Gastrocnemius medialis (tissue), 4 donors: ENCODE measurements around the gene ARHGAP10. TPM values are rescaled to one million over a fixed set of nuclear protein-coding genes. Genes with fewer than 3 reads are reported as not detected.

Experiments
- ATAC-seq, 2 donors: fragments of 150-250 bp; one replicate each; pipeline ENCODE4 v1.9.1; 2016
- DNase-seq, 2 donors: peaks; one replicate each; pipeline ENCODE4 v3.0.0-alpha.2; 2019
- H3K27ac ChIP-seq, 4 donors: fragments of 200-600 bp; sonication (generic); 1 replicate in 1 of 4; 2 replicates in 3 of 4; pipeline ENCODE4 v1.5.1; 2016 to 2018; ENCODE audit warnings: mild to moderate bottlenecking in 2 of 4, moderate library complexity in 1 of 4
- H3K27me3 ChIP-seq, 3 donors: fragments of 200-600 bp; sonication (generic) in 2 of 3; 1 replicate in 1 of 3; 2 replicates in 2 of 3; pipeline versions ENCODE4 v1.5.1 to v1.6.0; 2016 to 2019; ENCODE audit warnings: mild to moderate bottlenecking in 1 of 3, moderate library complexity in 1 of 3
- H3K36me3 ChIP-seq, 2 donors: fragments of 200-600 bp; sonication (generic) in 1 of 2; one replicate each; pipeline ENCODE4 v1.5.1; 2017 to 2018
- H3K4me1 ChIP-seq, 2 donors: fragments of 200-600 bp; sonication (generic) in 1 of 2; one replicate each; pipeline ENCODE4 v1.5.1; 2016 to 2017; ENCODE audit warnings: mild to moderate bottlenecking in 2 of 2
- H3K4me3 ChIP-seq, 4 donors: fragments of 200-600 bp; sonication (generic) in 3 of 4; 1 replicate in 1 of 4; 2 replicates in 3 of 4; pipeline ENCODE4 v1.5.1; 2016 to 2019; ENCODE audit warnings: mild to moderate bottlenecking in 2 of 4
- H3K9me3 ChIP-seq, 3 donors: fragments of 200-600 bp; sonication (generic) in 2 of 3; 1 replicate in 1 of 3; 2 replicates in 2 of 3; pipeline ENCODE4 v1.5.1; 2016 to 2019
- CTCF ChIP-seq, 5 experiments: fragments of 450-650 bp in 3 of 5; fragments of 200-600 bp in 2 of 5; sonication (generic) in 2 of 5; IDR thresholded peaks in 4 of 5; conservative IDR thresholded peaks in 1 of 5; 1 replicate in 4 of 5; 2 replicates in 1 of 5; pipeline ENCODE4 v1.5.1; 2016 to 2019; ENCODE audit warnings: antibody characterized with exemption in 5 of 5, mild to moderate bottlenecking in 3 of 5, moderate library complexity in 3 of 5
- POLR2A ChIP-seq, 2 donors: fragments of 450-650 bp; IDR thresholded peaks; one replicate each; pipeline ENCODE4 v1.6.1; 2017; ENCODE audit warnings: antibody characterized with exemption in 2 of 2, mild to moderate bottlenecking in 2 of 2, moderate library complexity in 2 of 2
- in situ Hi-C, 4 donors: fragments of 200-750 bp; cut with MboI; loops; one replicate each; pipeline versions ENCODE4 v1.15.0 to v1.8.0; 2017; ENCODE audit warnings: low sequenced_read_pairs in 4 of 4
- intact Hi-C: fragments of 100-400 bp; cut with DNase I; formaldehyde crosslinking; loops from one replicate; pipeline ENCODE4 v1.15.1; 2023; ENCODE audit warnings: low total_unique reads
- total RNA-seq, 4 donors: library from RNA; depleted of rRNA; stranded (reverse); fragments of >200 nt; gene quantifications; one replicate each; pipeline versions ENCODE4 v1.1.0 to v1.2.3, GENCODE V29; 2016

ARHGAP10 gene
- total RNA-seq, 4 donors from 2014 or later, result 22.1 to 34.6 (median 28.0) TPM

- peaks cover 27 to 38% of the 10 kb centered on the region in 2 donors for H3K4me1 ChIP-seq
- H3K9me3 ChIP-seq, result no peaks in the 10 kb centered on the region
- intact Hi-C loops, result no loop called here
- no peaks in the 10 kb centered on the region for H3K27me3 ChIP-seq
- H3K36me3 ChIP-seq, result no peaks in the 10 kb centered on the region
- ATAC-seq (peak in 1 of 2 donors; percentile 33), DNase-seq (no peak)
- H3K4me3 ChIP-seq, result no peak overlapping the region
- TF ChIP-seq CTCF (IDR thresholded peaks at IDR 0.05 in 4 of 5, conservative IDR thresholded peaks at IDR 0.05 in 1 of 5) (no peak), POLR2A (IDR thresholded peaks at IDR 0.05) (no peak)
- H3K27ac ChIP-seq, result peak overlapping the region; percentile 6 to 38 (median 32)
- in situ Hi-C loops, result no loop called here
These were observed 23.8 kb downstream of the ARHGAP10 start for GRCh38 chr4:147755561-147756295.

- H3K36me3 ChIP-seq, result no peaks in the 10 kb centered on the region
- H3K4me1 ChIP-seq, result peaks cover 32 to 45% of the 10 kb centered on the region in 2 donors
- no peak for DNase-seq
- H3K27me3 ChIP-seq, result no peaks in the 10 kb centered on the region
- peak overlapping the region in 1 of 4 donors; percentile 27 for H3K27ac ChIP-seq
- no peak for ATAC-seq
- H3K9me3 ChIP-seq, result no peaks in the 10 kb centered on the region
- TF ChIP-seq POLR2A (IDR thresholded peaks at IDR 0.05) (no peak), CTCF (IDR thresholded peaks at IDR 0.05 in 4 of 5, conservative IDR thresholded peaks at IDR 0.05 in 1 of 5) (no peak)
- in situ Hi-C loops, result no loop called here
- no peak overlapping the region for H3K4me3 ChIP-seq
- intact Hi-C loops, result no loop called here
These were observed 24.5 kb downstream of the ARHGAP10 start for GRCh38 chr4:147756417-147756816.

GRCh38 chr4:147760176-147760575 is 28.3 kb downstream of the ARHGAP10 start:
- ATAC-seq (no peak), DNase-seq (no peak)
- no peaks in the 10 kb centered on the region for H3K9me3 ChIP-seq
- intact Hi-C loops, result no loop called here
- H3K4me1 ChIP-seq, result peaks cover 26 to 34% of the 10 kb centered on the region in 2 donors
- no peaks in the 10 kb centered on the region for H3K36me3 ChIP-seq
- H3K4me3 ChIP-seq, result no peak overlapping the region
- in situ Hi-C loops, result no loop called here
- TF ChIP-seq CTCF (IDR thresholded peaks at IDR 0.05 in 4 of 5, conservative IDR thresholded peaks at IDR 0.05 in 1 of 5), result no peak
- TF ChIP-seq POLR2A (IDR thresholded peaks at IDR 0.05), result no peak
- H3K27me3 ChIP-seq, result no peaks in the 10 kb centered on the region
- H3K27ac ChIP-seq, result peak overlapping the region in 2 of 4 donors; percentile 24 to 29

GRCh38 chr4:147760695-147761094 is 28.8 kb downstream of the ARHGAP10 start:
- peak overlapping the region in 2 of 4 donors; percentile 24 to 29 for H3K27ac ChIP-seq
- DNase-seq, result no peak
- no peak for TF ChIP-seq CTCF (IDR thresholded peaks at IDR 0.05 in 4 of 5, conservative IDR thresholded peaks at IDR 0.05 in 1 of 5)
- no peak for TF ChIP-seq POLR2A (IDR thresholded peaks at IDR 0.05)
- no peak for ATAC-seq
- H3K36me3 ChIP-seq, result no peaks in the 10 kb centered on the region
- in situ Hi-C loops, result no loop called here
- H3K27me3 ChIP-seq, result no peaks in the 10 kb centered on the region
- peaks cover 20 to 29% of the 10 kb centered on the region in 2 donors for H3K4me1 ChIP-seq
- H3K9me3 ChIP-seq, result no peaks in the 10 kb centered on the region
- intact Hi-C loops, result no loop called here
- H3K4me3 ChIP-seq, result no peak overlapping the region
